Endodermal cell (in vitro differentiated cells): ENCODE results near the gene SLC9A8. TPM values are rescaled to one million over a fixed set of nuclear protein-coding genes. Genes with fewer than 3 reads are reported as not detected.
A peak's percentile ranks its signal among the peaks of the same experiment; 100 is the strongest.

ENCODE experiments used
- DNase-seq: peaks from one replicate; pipeline ENCODE4 v3.0.0-alpha.2; 2017
- H3K27ac ChIP-seq: 2 replicates; pipeline ENCODE4 v1.5.1; 2013; ENCODE audit warnings: mild to moderate bottlenecking, low read depth, low read length, moderate library complexity
- H3K27me3 ChIP-seq: 2 replicates; pipeline ENCODE4 v1.6.1; 2013; ENCODE audit warnings: mild to moderate bottlenecking, low read length, moderate library complexity; ENCODE audit not compliant: insufficient read depth, control insufficient read depth, poor library complexity, severe bottlenecking
- H3K36me3 ChIP-seq: 2 replicates; pipeline ENCODE4 v1.7.0; 2013; ENCODE audit warnings: mild to moderate bottlenecking, low read length, moderate library complexity; ENCODE audit not compliant: control insufficient read depth, insufficient read depth
- H3K4me1 ChIP-seq: one replicate; pipeline ENCODE4 v1.7.0; 2013; ENCODE audit warnings: low read length; ENCODE audit not compliant: control insufficient read depth, insufficient read depth
- H3K4me3 ChIP-seq: 2 replicates; pipeline ENCODE4 v1.5.1; 2013; ENCODE audit warnings: mild to moderate bottlenecking, low read length, moderate library complexity
- H3K9ac ChIP-seq: 2 replicates; pipeline ENCODE4 v1.6.1; 2013; ENCODE audit warnings: mild to moderate bottlenecking, low read length, moderate library complexity; ENCODE audit not compliant: poor library complexity, severe bottlenecking; ENCODE audit errors: extremely low read depth
- H3K9me3 ChIP-seq: 2 replicates; pipeline ENCODE4 v1.6.1; 2013; ENCODE audit warnings: mild to moderate bottlenecking, low read length, moderate library complexity; ENCODE audit not compliant: control insufficient read depth
- H3K27ac Mint-ChIP-seq: 2 replicates; pipeline ENCODE4 v1.8.0; 2020; ENCODE audit warnings: mixed read lengths
- H3K27me3 Mint-ChIP-seq: 2 replicates; pipeline ENCODE4 v1.8.0; 2021; ENCODE audit warnings: mild to moderate bottlenecking, mixed read lengths; ENCODE audit not compliant: insufficient read depth
- H3K36me3 Mint-ChIP-seq: 2 replicates; pipeline ENCODE4 v1.8.0; 2020; ENCODE audit warnings: low read depth, mixed read lengths
- H3K4me1 Mint-ChIP-seq: 2 replicates; pipeline ENCODE4 v1.8.0; 2020; ENCODE audit warnings: mixed read lengths
- H3K4me3 Mint-ChIP-seq: 2 replicates; pipeline ENCODE4 v1.8.0; 2020; ENCODE audit warnings: mild to moderate bottlenecking, moderate library complexity, mixed read lengths
- H3K9me3 Mint-ChIP-seq: 2 replicates; pipeline ENCODE4 v1.8.0; 2020; ENCODE audit warnings: mild to moderate bottlenecking, mixed read lengths
- CTCF ChIP-seq: fragments of 200-600 bp; sonication (generic); conservative IDR thresholded peaks from 2 replicates; pipeline ENCODE4 v1.5.0; 2021; ENCODE audit warnings: antibody characterized with exemption, mild to moderate bottlenecking
- WGBS, 2 experiments: methylation state at CpG; one replicate each; pipeline versions ENCODE4 v1.1.5 to v1.1.7; 2013; ENCODE audit warnings: missing lambda C conversion rate in 2 of 2, mixed read lengths in 1 of 2; ENCODE audit not compliant: insufficient coverage in 1 of 2, insufficient read length in 1 of 2; 5-methylcytosine and 5-hydroxymethylcytosine counted together
- total RNA-seq, 2 donors: library from RNA; stranded (reverse); fragmentation: NEBNext Ultra II Directional in 1 of 2; extraction: Animal tissue kit (Norgen Biotek cat#: 25700) in 1 of 2; gene quantifications; 2 replicates in 1 of 2; 3 replicates in 1 of 2; pipeline ENCODE4 v1.2.1, GENCODE V29; 2021

The SLC9A8 gene
- total RNA-seq, 2 donors from 2014 or later: 8.6 to 10.3 TPM

DNA sequence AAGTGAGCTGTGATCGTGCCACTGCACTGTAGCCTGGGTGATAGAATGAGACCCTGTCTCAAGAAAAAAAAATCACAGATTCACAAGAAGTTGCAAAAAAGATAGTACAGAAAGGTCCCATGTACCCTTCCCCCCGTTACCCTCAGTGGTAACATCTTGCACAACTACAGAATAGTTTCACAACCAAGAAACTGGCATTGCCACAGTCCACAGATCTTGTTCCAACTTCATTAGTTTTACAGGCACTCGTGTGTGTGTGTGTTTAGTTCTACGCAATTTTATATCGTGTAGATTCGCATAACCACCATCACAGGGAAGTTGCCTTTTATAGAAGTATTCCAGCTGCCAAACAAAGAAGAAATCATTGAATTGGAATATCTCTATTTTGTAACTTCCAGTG, 83.6 kb downstream of the SLC9A8 start:
- Histone ChIP-seq H3K27ac (no peak overlapping the region), H3K9ac (no peak overlapping the region), H3K4me3 (no peak overlapping the region), H3K9me3 (no peaks in the 10 kb centered on the region), H3K27me3 (no peaks in the 10 kb centered on the region), H3K4me1 (peaks cover 16% of the 10 kb centered on the region), H3K36me3 (no peaks in the 10 kb centered on the region)
- no peaks in the 10 kb centered on the region for H3K9me3 Mint-ChIP-seq
- no peak overlapping the region for H3K27ac Mint-ChIP-seq
- no peaks in the 10 kb centered on the region for H3K36me3 Mint-ChIP-seq
- 92 to 96% methylated on average over 3 to 6 of the region's 6 CpGs for WGBS, 2 experiments
- TF ChIP-seq CTCF: no peak
- no peak overlapping the region for H3K4me3 Mint-ChIP-seq
- no peaks in the 10 kb centered on the region for H3K27me3 Mint-ChIP-seq
- peaks cover 30% of the 10 kb centered on the region for H3K4me1 Mint-ChIP-seq
- no peak for DNase-seq

GRCh38 chr20:49899541-49900383, 87.1 kb downstream of the SLC9A8 start:
- Histone ChIP-seq H3K27ac (no peak overlapping the region), H3K9ac (no peak overlapping the region), H3K9me3 (no peaks in the 10 kb centered on the region), H3K27me3 (no peaks in the 10 kb centered on the region), H3K36me3 (peaks cover 13% of the 10 kb centered on the region), H3K4me1 (no peaks in the 10 kb centered on the region), H3K4me3 (no peak overlapping the region)
- no peak overlapping the region for H3K4me3 Mint-ChIP-seq
- no peak for DNase-seq
- 85 to 92% methylated on average over 6 to 10 of the region's 10 CpGs for whole genome bisulfite sequencing, 2 experiments
- no peak for TF ChIP-seq CTCF
- peak overlapping the region; percentile 16 for H3K27ac Mint-ChIP-seq
- no peaks in the 10 kb centered on the region for H3K9me3 Mint-ChIP-seq
- H3K4me1 Mint-ChIP-seq: peaks cover 18% of the 10 kb centered on the region
- H3K36me3 Mint-ChIP-seq: peaks cover 11% of the 10 kb centered on the region
- no peaks in the 10 kb centered on the region for H3K27me3 Mint-ChIP-seq

DNA sequence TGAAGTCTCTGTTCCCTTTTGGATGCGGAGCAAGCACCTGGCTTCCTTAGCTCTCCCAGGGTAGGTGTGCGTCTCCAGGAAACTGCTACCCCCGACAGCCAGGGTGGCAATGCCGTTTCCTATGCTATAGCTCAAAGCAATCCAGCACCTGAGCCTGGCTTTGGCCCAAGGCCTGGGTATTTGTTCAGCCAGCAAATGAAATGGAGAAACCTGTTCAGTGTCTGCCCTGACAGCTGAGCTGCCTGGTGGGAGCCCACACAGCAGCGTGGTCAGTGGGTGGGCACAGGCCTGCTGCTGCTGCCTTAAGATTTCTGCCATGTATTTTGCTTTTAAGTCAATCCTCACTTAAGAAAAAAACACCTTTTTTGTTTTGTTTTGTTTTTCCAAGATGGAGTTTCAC, 89.0 kb downstream of the SLC9A8 start:
- peaks cover 12% of the 10 kb centered on the region for H3K4me1 Mint-ChIP-seq
- no peak overlapping the region for H3K27ac Mint-ChIP-seq
- Histone ChIP-seq H3K4me3 (no peak overlapping the region), H3K9ac (no peak overlapping the region), H3K27ac (no peak overlapping the region), H3K9me3 (no peaks in the 10 kb centered on the region), H3K36me3 (peaks cover 30% of the 10 kb centered on the region), H3K27me3 (no peaks in the 10 kb centered on the region), H3K4me1 (no peaks in the 10 kb centered on the region)
- H3K36me3 Mint-ChIP-seq: peaks cover 25% of the 10 kb centered on the region
- H3K9me3 Mint-ChIP-seq: no peaks in the 10 kb centered on the region
- 95 to 97% methylated on average over 5 of the region's 5 CpGs for WGBS, 2 experiments
- no peak overlapping the region for H3K4me3 Mint-ChIP-seq
- DNase-seq: no peak
- no peak for TF ChIP-seq CTCF
- H3K27me3 Mint-ChIP-seq: no peaks in the 10 kb centered on the region
